HL-60 (cell line): ENCODE measurements around the gene GAS6.

ENCODE experiments used
- DNase-seq, 2 experiments: peaks; one replicate each; pipeline ENCODE4 v3.0.0-alpha.2; 2010 to 2020; ENCODE audit warnings: low read depth in 1 of 2, low spot score in 1 of 2
- H3K27ac ChIP-seq: fragments of 250-450 bp; sonication (Bioruptor Pico); replicated peaks from 2 replicates; pipeline ENCODE4 v1.5.1; 2020; ENCODE audit warnings: mild to moderate bottlenecking, moderate library complexity
- H3K27me3 ChIP-seq: fragments of 250-450 bp; sonication (Bioruptor Pico); 2 replicates; pipeline ENCODE4 v1.5.1; 2021; ENCODE audit warnings: mild to moderate bottlenecking, moderate library complexity; ENCODE audit not compliant: insufficient read depth, poor library complexity, severe bottlenecking
- H3K4me3 ChIP-seq: replicated peaks from 2 replicates; pipeline ENCODE4 v1.5.1; 2011; ENCODE audit warnings: mild to moderate bottlenecking, control low read depth, low read length; ENCODE audit not compliant: insufficient read depth
- CTCF ChIP-seq: IDR thresholded peaks from one replicate; pipeline ENCODE4 v1.5.1; 2011; ENCODE audit warnings: low read length, control low read depth, inconsistent platforms; ENCODE audit not compliant: insufficient read depth
- GABPA ChIP-seq: IDR thresholded peaks from 2 replicates; pipeline ENCODE4 v1.6.1; 2012; ENCODE audit warnings: low read depth
- POLR2AphosphoS5 ChIP-seq: IDR thresholded peaks from 2 replicates; pipeline ENCODE4 v1.6.1; 2012; ENCODE audit warnings: low read depth
- REST ChIP-seq: IDR thresholded peaks from 2 replicates; pipeline ENCODE4 v1.6.1; 2012; ENCODE audit warnings: low read depth; ENCODE audit not compliant: insufficient replicate concordance
- SPI1 ChIP-seq: IDR thresholded peaks from 2 replicates; pipeline ENCODE4 v1.6.1; 2012; ENCODE audit warnings: low read depth, mild to moderate bottlenecking, borderline replicate concordance

GAS6 gene

GRCh38 chr13:113774177-113775107, 89.4 kb downstream of the GAS6 start:
- Histone ChIP-seq H3K27me3 (no peaks in the 10 kb centered on the region), H3K27ac (no peak overlapping the region), H3K4me3 (no peak overlapping the region)
- TF ChIP-seq GABPA (no peak), CTCF (no peak), POLR2AphosphoS5 (no peak), SPI1 (no peak), REST (no peak)
- DNase-seq = no peak

DNA sequence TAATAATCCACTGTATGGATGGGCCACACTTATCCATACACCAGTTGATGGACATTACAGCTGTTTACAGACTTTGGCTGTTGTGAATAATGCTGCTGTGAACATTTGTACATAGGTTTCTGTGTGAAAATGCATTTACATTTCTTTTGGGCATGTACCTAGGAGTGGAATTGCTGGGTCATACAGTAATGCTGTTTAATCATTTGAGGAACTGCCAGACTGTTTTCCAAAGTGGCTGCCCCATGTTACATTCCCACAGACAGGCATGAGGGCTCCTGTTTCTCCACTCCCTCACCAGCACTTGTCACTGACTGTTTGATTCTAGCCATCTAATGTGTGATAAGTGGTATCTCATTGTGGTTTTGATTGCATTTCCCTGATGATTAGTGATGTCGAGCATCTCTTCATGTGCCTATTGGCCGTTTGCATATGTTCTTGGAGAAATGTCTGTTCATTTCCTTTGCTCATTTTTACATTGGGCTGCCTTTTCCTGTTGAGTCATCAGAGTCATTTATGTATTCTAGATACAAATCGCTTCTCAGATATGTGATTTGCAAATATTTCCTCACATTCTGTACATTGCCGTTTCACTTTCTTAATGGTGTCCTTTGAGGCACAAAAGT, 92.1 kb downstream of the GAS6 start:
- TF ChIP-seq REST (no peak), CTCF (no peak)
- H3K4me3 ChIP-seq = no peak overlapping the region
- DNase-seq = no peak
- H3K27me3 ChIP-seq = no peaks in the 10 kb centered on the region
- H3K27ac ChIP-seq = no peak overlapping the region

DNA sequence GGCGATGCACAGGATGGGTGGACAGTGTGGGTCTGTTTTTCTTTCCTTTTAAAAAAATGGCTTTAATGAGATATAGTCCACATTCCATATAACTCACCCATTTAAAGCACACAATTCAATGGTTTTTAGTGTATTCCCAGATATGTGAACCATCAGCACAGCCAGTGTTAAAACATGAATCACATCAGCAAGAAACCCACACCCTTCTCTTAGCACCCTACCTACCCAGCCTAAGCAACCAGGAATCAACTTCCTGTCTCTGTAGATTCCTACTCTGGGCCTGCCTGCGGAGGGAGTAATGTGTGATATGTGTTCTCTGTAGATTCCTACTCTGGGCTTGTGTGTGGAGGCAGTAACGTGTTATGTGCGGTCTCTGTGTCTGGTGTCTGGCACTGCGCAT, 92.9 kb downstream of the GAS6 start:
- H3K27ac ChIP-seq = no peak overlapping the region
- no peak overlapping the region for H3K4me3 ChIP-seq
- H3K27me3 ChIP-seq = no peaks in the 10 kb centered on the region
- TF ChIP-seq POLR2AphosphoS5 (no peak), SPI1 (no peak), REST (no peak), GABPA (no peak), CTCF (no peak)
- DNase-seq = no peak
